Ascending aorta (tissue), 2 donors: ENCODE data around the gene COL15A1. TPM values are rescaled to one million over a fixed set of nuclear protein-coding genes. Genes with fewer than 3 reads are reported as not detected.

Source experiments
- DNase-seq, 2 donors: peaks; one replicate each; pipeline ENCODE4 v3.0.0-alpha.2; 2019; ENCODE audit warnings: low spot score in 2 of 2
- H3K27ac ChIP-seq, 2 donors: fragments of 200-600 bp; sonication (generic); one replicate each; pipeline ENCODE4 v1.5.1; 2016 to 2017; ENCODE audit warnings: mild to moderate bottlenecking in 1 of 2
- H3K27me3 ChIP-seq: fragments of 200-600 bp; sonication (generic); one replicate; pipeline ENCODE4 v1.5.1; 2017
- H3K36me3 ChIP-seq, 2 donors: fragments of 200-600 bp; sonication (generic); one replicate each; pipeline ENCODE4 v1.5.1; 2016
- H3K4me1 ChIP-seq, 2 donors: fragments of 200-600 bp; sonication (generic); one replicate each; pipeline ENCODE4 v1.5.1; 2016 to 2017; ENCODE audit warnings: mild to moderate bottlenecking in 1 of 2
- H3K4me3 ChIP-seq, 2 donors: fragments of 200-600 bp; sonication (generic); one replicate each; pipeline ENCODE4 v1.5.1; 2016 to 2017; ENCODE audit warnings: mild to moderate bottlenecking in 1 of 2
- H3K9me3 ChIP-seq, 2 donors: fragments of 200-600 bp; sonication (generic); one replicate each; pipeline ENCODE4 v1.5.1; 2016
- intact Hi-C: fragments of 100-400 bp; cut with DNase I; formaldehyde crosslinking; loops from one replicate; pipeline ENCODE4 v1.15.1; 2023
- total RNA-seq: library from RNA; depleted of rRNA; stranded (reverse); fragments of >200 nt; gene quantifications from one replicate; pipeline ENCODE4 v1.1.0, GENCODE V29; 2016
- TF ChIP-seq, protein P1 (sequence below), 3 experiments: fragments of 200-600 bp in 2 of 3; fragments of 450-650 bp in 1 of 3; sonication (generic) in 2 of 3; IDR thresholded peaks; one replicate each; pipeline ENCODE4 v1.5.1; 2016 to 2019; ENCODE audit warnings: antibody characterized with exemption in 3 of 3, mild to moderate bottlenecking in 1 of 3, moderate library complexity in 1 of 3

COL15A1 gene
- total RNA-seq, 1 donor from 2014 or later: 58.6 TPM

DNA sequence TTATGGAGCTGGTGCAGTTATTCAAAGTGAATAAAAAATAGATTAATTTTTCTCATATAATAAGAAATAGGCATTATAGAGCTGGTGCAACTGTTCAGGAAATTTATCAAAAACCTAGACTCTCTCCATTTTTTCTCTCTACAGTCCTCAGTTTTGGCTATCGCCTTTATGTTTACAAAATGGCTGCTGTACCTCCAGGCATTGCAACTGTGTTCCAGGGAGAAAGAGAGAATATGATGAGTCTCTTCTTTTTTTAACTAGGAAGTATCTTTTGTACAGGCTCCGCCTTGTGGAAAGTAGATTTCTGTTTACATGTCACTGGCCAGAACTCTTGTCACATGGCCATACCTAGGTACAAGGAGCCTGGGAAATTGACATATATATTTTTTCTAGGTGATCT lies 158.1 kb downstream of the COL15A1 start:
- no peak overlapping the region for H3K4me3 ChIP-seq
- no peaks in the 10 kb centered on the region for H3K36me3 ChIP-seq
- DNase-seq: no peak
- no peaks in the 10 kb centered on the region for H3K9me3 ChIP-seq
- intact Hi-C loops: loop anchor here (2.0 to 10.0 kb wide), 2 partner anchors 31 to 123 kb away; partner anchors contain the start of genes ALG2 and SEC61B
- TF ChIP-seq, protein P1, sequence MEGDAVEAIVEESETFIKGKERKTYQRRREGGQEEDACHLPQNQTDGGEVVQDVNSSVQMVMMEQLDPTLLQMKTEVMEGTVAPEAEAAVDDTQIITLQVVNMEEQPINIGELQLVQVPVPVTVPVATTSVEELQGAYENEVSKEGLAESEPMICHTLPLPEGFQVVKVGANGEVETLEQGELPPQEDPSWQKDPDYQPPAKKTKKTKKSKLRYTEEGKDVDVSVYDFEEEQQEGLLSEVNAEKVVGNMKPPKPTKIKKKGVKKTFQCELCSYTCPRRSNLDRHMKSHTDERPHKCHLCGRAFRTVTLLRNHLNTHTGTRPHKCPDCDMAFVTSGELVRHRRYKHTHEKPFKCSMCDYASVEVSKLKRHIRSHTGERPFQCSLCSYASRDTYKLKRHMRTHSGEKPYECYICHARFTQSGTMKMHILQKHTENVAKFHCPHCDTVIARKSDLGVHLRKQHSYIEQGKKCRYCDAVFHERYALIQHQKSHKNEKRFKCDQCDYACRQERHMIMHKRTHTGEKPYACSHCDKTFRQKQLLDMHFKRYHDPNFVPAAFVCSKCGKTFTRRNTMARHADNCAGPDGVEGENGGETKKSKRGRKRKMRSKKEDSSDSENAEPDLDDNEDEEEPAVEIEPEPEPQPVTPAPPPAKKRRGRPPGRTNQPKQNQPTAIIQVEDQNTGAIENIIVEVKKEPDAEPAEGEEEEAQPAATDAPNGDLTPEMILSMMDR (IDR thresholded peaks at IDR 0.05): no peak
- no peaks in the 10 kb centered on the region for H3K27me3 ChIP-seq
- H3K27ac ChIP-seq: peak overlapping the region; percentile 92 to 95
- peaks cover 0 to 18% of the 10 kb centered on the region in 2 donors for H3K4me1 ChIP-seq

DNA sequence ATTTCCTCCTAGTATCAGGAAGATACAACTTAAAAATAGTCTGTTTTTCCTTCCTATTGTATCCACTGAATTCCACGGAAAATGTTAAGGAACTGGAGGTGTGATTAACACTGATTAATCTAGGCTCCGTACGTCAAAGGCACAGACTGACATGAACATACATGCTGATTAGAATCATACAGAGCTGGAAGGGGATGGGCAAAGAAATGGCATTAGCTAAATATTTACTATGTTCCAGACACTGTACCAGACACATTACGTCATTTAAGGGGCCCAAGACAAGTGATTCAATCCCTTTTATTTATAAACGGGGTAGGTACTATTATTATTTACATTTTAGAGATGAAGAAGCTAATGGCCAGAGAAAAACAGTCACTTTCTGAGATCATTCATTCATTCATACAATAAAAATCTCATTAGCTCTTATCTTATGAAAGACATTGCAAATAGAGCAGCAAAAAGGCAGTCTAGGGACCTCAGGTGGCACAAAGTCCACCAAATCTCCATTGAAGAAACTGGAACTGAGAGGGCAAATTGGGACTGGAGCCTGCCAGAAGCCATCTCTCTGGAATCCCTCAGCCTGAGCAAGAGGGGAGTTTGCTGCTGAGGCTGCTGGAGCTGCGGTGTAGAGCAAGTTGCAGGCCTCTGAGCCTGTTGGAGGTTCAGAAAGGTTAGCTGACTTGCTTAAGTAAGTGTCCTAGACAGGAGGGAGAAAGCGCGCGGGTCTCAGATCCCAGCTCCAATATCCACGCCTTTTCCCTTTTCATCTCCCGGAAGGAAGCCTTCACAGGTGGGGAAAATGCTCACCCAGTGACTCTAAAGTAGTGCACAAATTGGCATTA lies 159.6 kb downstream of the COL15A1 start:
- TF ChIP-seq, protein P1 (IDR thresholded peaks at IDR 0.05): no peak
- H3K9me3 ChIP-seq: no peaks in the 10 kb centered on the region
- H3K4me1 ChIP-seq: peaks cover 0 to 27% of the 10 kb centered on the region in 2 donors
- no peaks in the 10 kb centered on the region for H3K27me3 ChIP-seq
- peak overlapping the region; percentile 82 to 87 for H3K4me3 ChIP-seq
- no peak for DNase-seq
- no peaks in the 10 kb centered on the region for H3K36me3 ChIP-seq
- intact Hi-C loops: loop anchor here (1.0 to 10.0 kb wide), 3 partner anchors 32 to 122 kb away; partner anchors contain the start of genes ALG2 and SEC61B
- peak overlapping the region; percentile 92 to 95 for H3K27ac ChIP-seq

DNA sequence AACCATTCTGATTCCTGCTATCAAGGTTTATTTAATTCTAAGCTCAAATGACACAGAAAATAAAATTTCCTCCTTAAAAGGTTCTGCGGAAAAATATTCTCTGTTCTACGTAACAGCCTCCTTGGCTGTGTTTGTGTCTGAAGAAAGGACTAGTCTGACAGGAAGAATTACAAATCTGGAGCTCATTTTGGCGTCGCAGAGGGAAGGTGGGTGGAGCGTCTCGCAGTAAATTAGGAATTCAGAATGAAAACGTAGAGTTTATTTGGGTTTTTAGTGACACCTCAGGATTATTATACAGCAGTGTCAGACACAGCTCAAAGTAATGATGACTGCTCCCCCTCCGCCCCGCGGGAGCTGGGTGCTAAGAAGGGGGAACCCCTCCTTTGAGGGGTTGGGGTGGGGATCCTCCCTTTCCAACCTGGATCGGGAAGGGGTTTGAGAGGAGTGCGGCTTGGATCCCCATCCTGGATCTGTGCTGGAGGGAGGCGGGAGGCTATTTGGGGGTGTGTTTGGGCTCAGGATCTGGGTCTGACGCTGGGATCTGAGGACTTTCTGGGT lies 160.3 kb downstream of the COL15A1 start:
- intact Hi-C loops: loop anchor here (1.0 to 10.0 kb wide), 5 partner anchors 33 to 717 kb away; partner anchors contain the start of genes ALG2, NR4A3 and SEC61B
- Histone ChIP-seq H3K27ac (peak overlapping the region; percentile 92 to 95), H3K4me3 (peak overlapping the region; percentile 82 to 87), H3K27me3 (no peaks in the 10 kb centered on the region), H3K9me3 (no peaks in the 10 kb centered on the region), H3K4me1 (peaks cover 0 to 33% of the 10 kb centered on the region in 2 donors), H3K36me3 (no peaks in the 10 kb centered on the region)
- TF ChIP-seq, protein P1 (IDR thresholded peaks at IDR 0.05): no peak
- peak in 1 of 2 donors; percentile 79 for DNase-seq

DNA sequence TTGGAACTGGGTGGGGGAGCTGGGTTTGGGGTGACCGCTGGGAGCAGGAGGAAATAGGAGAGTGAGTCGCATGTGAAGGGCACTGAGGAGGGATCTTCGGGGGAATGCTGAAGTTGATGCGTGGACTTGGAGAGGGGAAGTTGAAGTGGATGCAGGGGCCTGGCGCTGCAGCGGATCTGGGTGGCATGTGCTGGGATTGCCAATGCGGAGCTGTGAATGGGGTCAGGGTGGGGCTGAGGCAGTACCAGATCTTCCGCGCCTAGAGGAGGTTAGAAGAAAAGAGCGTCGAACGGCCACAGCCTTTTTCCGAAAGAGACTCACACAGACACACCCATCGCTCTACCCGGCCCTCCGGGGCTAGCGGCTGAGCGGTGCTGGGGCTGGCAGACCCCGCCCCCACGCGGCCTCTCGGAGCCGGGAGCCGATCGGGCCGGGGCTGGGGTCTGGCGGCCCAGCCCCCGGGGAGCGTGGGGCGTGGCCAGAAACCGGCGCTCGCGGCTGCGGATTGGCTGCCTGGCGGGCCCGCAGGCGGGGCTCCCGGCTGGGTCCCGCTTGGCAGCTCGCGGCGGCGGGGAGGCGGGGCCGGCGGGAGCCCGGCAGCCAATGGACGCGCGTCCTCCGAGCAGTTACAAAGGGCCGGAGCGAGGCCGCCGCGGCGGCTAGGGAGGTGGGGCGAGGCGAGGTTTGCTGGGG lies 160.9 kb downstream of the COL15A1 start, which contains the start of gene TGFBR1:
TGFBR1 (plus strand) TSS at position 655 of the 693 bp plus-strand sequence. CDS start 93 bp downstream, outside the sequence.
- Histone ChIP-seq H3K4me1 (peaks cover 0 to 34% of the 10 kb centered on the region in 2 donors), H3K27me3 (no peaks in the 10 kb centered on the region), H3K36me3 (no peaks in the 10 kb centered on the region), H3K9me3 (no peaks in the 10 kb centered on the region), H3K4me3 (peak within 1 kb of the TSS; percentile 82 to 87), H3K27ac (peak within 1 kb of the TSS; percentile 92 to 95)
- peak; percentile 72 to 97 for DNase-seq
- TF ChIP-seq, protein P1 (IDR thresholded peaks at IDR 0.05): no peak
- intact Hi-C loops: loop anchor here (1.0 to 10.0 kb wide), 5 partner anchors 18 to 1182 kb away; partner anchors contain the start of genes ALG2, NR4A3, SEC61B and TRMO
